GM19397 (cell line): Measurements from ENCODE around the gene CRTAC1.
"Not testable (repeated sequence)": the region's sequence is repeated elsewhere in the genome, so short reads cannot be mapped to it uniquely, and the experiment has no call there.

Experiments used
- ATAC-seq: cut with Tn5 transposase; IDR thresholded peaks from one replicate; pipeline ENCODE4 v1.9.1; 2021; ENCODE audit warnings: mild to moderate bottlenecking, moderate library complexity; ENCODE audit not compliant: unreplicated experiment

Gene CRTAC1

DNA sequence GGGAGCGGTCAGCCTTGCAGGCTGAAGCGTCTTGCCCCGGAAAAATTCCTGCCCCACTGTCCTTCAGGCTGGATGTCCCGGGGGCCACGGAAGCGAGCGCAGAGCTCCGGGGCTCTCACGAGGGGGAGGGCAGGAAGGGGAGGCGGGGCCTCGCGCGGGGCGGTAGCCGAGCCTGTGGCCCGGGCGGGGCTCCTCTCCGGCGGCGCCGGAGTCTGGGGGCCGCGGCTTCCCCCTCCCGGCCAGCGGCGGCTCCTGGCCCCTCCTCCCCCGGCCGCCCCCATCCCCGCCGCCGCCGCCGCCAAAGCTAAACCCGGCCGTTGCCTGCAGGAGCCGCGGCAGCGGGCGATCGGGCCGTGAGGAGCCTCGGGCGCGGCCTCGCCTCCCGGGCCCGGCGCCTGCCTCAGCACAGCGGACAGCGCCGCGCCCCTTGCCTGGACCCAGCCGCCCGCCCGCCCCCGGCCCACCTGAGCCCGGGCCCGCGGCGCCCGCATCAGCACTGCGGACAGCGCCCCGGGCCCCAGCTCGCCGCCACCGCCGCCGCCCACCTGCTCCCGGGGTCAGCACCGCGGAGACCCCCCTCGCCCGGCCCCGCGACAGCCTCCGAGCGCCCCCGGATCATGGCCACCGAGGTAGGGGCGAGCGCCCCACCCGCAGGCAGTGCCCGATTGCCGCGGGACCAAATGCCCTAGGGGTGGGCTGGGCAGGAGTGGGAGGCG is 180.6 kb downstream of the CRTAC1 start, which contains the start of gene GOLGA7B:
Gene GOLGA7B, plus strand, starts transcription at position 157 of the 716 bp plus-strand sequence. Its CDS starts 461 bp downstream, at position 618.
- peak; percentile 73 for ATAC-seq

DNA sequence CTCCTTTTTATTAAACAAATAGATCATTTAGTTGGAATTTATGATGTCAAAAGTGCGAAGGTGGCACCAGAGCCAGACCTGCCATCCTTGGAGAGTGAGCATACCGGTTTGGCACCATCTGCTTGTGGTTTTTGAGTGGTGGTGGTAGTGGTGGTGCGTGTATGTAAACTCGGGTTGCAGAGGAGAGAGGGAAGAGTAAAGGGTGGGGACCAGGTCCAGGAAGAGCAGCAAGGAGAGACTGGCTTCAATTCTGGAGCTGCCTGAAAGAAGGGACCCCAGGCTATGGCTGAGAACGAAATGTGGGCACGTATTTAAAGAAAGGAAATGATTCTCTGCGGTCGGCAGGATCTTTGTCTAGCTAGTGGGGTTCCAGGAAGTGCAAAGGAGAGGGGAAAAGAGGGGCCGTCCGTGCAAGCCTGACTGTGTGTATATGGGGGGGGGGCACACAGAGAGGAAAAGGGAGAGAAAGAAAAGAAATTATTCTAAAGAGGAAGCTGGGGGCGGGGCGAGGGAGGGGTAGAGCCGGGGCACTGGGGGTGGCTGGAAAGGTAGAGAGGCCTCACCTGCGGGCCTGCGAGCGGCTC is 181.2 kb downstream of the CRTAC1 start:
- peak; percentile 27 for ATAC-seq

DNA sequence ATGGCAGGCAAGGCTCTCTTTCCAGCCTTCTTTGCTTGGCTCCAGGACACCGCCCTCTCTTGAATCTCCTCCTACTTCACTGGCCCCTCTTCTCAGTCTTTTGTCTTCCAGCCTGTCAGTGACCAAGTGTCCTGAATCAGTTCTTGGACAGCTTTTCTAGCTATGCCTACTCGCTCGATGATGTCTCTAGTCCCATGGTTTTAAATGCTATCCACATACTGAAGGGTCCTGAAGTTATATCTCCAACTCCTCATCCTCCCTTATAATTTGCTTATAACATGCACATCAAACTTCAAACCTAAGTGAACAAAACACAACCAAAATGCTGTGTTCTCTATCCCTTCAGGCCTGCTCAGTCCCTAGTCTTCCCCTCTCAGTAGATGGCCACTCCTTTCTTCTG is 185.7 kb downstream of the CRTAC1 start:
- ATAC-seq = no peak

DNA sequence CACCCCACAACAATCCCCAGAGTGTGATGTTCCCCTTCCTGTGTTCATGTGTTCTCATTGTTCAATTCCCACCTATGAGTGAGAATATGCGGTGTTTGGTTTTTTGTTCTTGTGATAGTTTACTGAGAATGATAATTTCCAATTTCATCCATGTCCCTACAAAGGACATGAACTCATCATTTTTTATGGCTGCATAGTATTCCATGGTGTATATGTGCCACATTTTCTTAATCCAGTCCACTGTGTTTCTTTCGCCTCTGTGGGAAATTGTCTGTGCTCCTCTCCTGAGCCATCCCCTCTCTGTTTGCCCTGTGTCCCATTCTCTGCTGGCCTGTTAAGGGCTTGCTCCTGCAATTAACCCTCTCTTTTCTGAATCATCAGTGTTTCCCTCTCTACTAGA is 186.4 kb downstream of the CRTAC1 start:
- not testable (repeated sequence) for ATAC-seq

DNA sequence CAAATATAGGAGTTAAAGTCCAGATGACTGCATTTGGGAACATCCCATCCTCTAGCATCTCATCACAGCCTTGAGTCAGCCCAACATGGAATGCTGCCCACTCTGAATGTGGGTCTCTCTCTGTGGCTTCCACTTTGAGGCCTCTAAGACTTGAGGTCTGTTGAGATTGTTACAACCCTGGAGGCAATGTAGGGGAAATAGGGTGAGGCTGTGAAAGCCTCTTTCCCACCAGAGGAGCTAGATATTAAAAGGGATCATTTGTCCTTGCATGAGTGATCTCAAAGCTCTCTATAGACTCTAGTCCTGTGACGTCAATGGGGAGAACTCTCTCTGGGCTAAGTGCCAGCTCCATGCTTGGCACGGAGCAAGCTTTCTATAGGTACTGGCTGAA is 187.1 kb downstream of the CRTAC1 start:
- ATAC-seq = no peak

DNA sequence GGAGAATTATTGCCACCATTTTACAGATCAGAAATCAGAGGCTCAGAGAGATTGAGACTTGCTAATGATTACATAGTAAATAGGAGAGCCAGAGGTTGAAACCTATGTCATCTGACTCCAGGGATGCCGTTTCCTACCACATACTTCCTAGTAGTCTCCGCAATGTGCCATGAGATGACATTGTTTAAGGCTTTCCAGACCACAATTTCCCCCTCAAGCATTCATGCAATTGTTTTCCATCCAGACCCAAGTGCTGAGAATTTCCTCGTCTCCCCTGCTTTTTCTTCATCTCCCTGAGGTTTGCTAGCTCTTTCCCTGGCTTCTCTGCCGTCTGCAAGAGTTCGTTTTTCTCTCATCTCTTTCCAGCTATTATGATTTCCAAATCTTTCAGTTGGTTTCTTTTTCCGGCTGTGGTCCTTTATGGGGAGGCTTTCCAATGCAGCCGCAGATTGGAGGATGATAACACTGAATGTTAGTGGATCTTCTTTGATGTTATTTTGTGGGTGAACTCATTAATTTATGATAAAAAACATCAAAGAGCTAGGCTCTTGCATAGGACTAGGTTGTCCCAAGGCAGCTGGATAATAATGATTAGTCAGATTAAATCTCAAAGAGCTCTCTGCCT is 187.7 kb downstream of the CRTAC1 start:
- no peak for ATAC-seq

DNA sequence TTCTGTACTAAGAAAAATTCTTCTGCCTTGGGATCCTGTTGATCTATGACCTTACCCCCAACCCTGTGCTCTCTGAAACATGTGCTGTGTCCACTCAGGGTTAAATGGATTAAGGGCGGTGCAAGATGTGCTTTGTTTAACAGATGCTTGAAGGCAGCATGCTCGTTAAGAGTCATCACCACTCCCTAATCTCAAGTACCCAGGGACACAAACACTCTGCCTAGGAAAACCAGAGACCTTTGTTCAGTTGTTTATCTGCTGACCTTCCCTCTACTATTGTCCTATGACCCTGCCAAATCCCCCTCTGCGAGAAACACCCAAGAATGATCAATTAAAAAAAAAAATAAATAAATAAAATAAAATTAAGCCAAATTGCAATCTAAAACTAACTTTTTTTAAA is 188.3 kb downstream of the CRTAC1 start:
- ATAC-seq = not testable (repeated sequence)

DNA sequence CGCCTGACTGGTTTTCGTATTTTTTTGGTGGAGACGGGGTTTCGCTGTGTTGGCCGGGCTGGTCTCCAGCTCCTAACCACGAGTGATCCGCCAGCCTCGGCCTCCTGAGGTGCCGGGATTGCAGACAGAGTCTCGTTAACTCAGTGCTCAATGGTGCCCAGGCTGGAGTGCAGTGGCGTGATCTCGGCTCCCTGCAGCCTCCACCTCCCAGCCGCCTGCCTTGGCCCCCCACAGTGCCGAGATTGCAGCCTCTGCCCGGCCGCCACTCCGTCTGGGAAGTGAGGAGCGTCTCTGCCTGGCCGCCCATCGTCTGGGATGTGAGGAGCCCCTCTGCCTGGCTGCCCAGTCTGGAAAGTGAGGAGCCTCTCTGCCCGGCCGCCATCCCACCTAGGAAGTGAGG is 189.3 kb downstream of the CRTAC1 start:
- ATAC-seq = not testable (repeated sequence)

DNA sequence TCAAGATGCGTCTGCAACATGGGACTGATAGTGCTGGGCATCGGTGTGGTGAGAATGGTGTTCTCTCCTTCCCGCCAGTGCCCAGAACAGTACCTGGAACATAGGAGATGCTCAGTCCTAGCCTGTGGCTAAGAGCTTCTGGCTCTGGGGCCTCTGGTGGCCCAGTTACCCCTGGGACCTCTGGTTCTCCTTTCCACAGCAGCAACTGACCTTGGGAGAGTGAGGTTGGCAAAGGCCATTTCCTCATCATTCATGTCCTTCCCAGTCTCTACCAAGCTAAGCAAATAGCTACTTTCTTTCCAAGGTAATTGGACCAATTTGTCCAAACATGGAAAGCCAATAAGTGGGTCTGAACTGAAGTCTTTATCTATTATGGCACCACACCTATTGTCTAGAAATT is 192.3 kb downstream of the CRTAC1 start:
- no peak for ATAC-seq

DNA sequence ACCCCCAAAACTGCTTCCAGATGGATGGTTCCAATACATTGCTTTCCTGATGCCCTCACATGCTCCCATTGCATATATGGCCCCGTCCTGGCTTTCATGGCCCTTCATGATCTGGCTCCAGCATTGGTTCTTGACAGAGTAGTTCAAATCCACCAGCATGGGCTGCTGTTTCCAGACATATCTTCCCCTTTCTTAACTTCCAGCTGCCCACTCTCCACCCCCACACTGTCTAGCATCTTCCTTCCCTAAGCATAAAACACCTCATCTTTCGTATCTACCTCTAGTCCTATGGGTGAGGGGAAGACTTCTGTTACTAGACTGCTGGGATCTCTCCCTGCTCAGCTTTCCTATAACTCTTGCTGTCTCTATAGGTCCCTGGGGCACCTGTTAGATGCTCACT is 194.0 kb downstream of the CRTAC1 start:
- ATAC-seq = no peak

DNA sequence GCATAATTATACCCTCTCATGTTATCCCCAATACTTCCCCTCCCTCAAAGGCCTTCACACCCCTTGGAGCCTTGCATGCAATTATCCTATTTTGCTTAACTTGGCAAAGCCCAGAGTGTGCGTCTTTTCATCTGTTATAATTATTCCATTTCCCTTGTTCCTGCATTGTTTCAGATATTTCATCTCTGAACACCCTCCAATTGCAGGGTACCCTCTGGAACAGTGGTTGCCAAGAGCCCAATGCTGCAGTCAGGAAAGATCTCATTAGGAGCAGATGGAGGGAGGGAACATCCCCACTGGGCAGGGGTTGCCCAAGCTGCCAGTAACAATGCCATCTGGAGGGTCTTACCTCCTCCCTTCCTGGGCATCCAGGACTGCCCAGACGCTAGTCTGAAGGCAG is 199.2 kb downstream of the CRTAC1 start:
- no peak for ATAC-seq

DNA sequence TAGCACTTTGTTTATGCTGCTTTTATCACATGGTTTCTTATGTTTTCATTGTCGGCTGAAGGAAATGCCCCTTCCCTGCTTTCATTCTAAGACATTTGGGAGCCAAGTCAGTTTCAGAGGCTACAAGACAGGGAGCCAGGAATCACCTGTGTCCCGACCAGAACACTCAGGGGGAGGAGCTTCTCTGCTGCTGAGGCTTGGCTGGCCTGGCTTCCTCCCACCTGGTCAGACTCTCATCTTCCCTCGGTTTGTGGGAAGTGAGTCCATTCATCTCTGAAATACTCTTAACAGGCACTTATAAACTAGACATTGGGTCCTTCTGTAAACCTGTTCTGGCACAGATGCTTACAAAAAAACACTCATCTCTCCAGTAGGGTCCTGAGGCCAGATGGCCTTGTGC is 200.4 kb downstream of the CRTAC1 start:
- no peak for ATAC-seq

DNA sequence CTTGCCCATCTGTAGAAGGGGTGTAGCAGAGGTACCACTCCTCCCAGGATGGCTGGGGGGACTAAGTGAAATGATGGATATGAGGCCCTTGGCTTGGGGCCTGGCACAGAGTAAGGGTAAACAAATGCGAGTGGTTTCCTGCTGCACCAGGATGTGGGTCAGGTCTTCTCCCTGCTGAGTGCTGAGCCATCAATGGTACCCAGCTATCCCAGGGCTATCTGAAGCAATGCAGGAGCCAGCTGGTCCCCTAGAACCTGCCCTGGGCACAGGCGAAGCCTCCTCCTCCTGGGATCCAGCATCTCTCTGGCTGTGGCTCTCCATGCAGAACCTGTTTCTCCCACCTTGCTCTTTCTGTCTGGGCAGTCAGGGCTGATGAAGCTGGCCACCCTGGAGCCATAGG is 201.7 kb downstream of the CRTAC1 start:
- no peak for ATAC-seq

DNA sequence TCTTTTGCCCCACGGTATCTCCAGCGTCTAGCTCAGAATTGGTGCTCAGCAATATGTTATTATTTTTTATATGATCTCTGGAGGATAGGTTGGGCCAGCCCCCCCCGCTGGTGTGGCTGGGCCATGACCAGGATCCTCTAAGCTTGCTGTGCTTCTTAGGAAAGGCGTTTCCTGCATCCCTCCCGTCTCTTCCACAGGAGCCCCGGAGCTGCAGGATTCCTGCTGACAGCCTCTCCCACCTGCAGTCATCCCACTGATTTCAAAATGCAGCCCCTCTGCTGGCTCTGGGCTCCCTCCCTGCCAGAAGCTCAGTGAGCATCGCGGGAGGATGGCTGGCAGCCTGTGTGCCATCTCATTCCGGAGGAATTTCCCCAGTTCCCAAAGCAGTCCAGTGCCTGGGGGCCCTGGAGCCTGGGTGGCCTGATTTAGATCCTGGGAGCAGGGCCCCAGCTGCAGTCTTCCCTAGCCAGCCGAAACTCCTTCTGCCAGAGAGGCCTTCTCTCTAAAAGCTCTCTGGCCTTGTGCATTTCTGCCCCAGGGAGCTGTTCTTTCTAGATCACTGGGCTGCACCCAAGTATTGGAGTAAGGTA is 202.6 kb downstream of the CRTAC1 start:
- no peak for ATAC-seq

DNA sequence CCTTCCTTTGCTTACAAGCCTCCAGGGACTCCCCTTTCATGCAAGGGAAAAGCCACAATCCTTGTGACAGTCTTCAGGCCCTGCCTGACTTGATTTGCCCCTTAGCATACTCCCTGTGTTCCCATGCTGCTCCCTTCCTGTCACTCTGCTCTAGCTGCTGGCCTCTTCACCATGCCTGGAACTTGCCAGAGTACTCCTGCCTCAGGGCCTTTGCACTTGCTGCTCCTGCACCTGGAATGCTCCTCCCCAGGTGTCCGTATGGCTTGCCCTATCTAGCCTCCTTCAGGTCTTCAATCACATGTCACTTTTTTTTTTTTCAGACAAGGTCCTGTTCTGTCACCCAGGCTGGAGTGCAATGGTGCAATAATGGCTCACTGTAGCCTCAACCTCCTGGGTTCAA is 203.5 kb downstream of the CRTAC1 start:
- no peak for ATAC-seq

DNA sequence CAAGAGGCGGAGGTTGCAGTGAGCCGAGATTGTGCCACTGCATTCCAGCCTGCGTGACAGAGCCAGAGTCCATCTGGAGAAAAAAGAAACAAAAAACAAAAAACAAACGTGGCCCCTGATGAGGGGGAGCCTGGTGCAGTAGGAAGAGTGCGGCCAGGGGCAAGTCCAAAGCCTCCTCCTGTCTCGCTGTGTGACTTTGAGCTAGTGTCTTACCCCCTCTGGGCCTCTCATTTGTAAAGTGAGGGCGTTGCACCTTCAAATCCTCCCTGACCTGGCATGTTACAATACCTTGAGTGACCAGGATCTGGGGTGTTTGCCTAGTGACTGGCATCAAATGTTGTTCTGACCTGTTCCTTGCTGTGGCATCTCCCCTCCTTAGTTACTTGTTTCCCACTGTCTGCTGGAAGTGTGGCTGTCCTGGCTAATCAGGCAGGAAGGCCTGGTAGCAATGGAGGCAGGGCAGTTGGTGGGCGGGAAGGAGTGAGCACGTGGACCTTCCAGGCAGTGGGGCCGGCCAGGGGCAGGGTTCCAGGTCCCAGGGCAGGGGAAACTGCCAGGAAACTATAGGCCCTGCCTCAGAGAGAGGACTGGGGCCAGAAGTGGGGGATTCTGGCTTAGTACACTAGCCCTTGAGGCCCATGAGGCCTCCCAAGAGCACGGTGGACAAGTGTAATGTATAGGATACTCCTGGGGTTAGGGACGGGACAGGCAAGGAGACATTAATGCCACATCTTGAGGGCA is 205.2 kb downstream of the CRTAC1 start:
- ATAC-seq = no peak

DNA sequence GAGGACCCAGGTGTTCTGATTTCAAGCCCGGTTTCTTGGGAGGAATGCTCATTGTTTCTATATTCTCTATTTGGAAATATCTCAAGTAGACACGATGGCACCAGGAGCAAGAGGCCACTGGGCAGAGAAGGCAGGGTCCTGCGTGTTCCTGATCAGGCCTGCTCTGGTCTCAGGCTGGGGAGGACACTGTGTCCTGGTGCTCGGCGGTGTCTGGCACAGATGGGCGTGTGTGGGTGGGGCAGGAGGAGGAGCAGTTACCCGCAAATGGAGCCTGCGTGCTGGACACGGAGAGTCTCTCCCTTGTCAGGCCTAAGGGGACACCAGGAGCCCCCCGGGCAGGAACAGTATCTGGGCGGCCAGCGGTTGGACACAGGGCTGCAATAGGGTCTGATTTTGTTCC is 206.7 kb downstream of the CRTAC1 start:
- ATAC-seq = no peak

DNA sequence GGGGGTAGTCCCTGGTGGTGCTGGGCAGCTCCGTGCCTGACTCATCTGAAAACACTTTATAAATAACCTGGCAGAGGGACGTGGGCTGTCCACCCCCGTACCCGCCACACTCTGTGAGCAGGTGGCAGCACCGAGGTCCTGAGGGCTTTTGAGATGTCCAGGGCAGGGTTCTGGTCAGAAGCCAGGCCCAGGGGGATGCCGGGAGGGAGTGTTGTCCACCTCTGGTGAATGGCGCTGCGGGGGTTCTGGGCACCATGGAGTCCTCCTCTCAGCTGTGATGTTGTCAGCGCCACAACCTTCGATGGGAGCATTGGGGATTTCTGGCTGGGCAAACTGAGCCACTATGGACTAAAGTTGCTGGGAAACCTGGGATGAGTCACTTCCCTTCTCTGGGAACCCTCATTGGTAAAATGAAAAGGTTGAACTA is 208.1 kb downstream of the CRTAC1 start:
- ATAC-seq = no peak

DNA sequence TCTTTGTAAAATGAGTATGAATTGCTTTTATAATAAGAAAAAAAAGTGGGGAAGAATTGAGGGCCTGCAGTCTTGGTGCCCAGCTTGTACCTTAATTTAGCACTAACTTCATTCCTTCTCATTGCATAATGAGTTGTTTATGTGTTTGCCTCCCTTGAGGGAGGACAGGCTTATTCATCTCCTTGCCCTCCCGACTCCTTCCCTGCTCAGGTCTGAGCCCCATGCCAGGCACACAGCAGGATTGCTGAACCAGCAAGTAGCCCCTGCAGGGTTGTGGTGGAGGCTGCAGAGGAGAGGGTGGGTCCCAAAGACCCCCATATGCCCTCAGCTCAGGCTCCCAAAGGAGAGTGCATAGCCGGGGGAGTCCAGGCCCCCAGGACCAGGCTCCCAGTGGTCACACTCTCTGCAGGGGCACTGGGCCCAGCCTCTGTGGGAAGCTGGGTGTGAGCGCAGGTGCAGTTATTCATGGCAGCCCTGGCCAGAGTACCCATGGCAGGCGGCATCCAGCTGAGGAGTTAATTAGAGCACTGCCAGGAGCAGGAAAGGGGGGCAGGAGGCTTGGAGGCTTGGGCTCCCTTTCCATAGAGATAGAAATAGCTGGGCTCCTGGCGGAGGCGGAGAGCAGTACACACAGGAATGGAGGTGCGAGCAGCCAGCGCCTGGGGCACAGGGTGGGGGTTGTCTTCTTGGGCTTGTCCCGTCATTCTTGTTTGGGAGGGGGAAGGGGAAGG is 208.9 kb downstream of the CRTAC1 start:
- no peak for ATAC-seq

DNA sequence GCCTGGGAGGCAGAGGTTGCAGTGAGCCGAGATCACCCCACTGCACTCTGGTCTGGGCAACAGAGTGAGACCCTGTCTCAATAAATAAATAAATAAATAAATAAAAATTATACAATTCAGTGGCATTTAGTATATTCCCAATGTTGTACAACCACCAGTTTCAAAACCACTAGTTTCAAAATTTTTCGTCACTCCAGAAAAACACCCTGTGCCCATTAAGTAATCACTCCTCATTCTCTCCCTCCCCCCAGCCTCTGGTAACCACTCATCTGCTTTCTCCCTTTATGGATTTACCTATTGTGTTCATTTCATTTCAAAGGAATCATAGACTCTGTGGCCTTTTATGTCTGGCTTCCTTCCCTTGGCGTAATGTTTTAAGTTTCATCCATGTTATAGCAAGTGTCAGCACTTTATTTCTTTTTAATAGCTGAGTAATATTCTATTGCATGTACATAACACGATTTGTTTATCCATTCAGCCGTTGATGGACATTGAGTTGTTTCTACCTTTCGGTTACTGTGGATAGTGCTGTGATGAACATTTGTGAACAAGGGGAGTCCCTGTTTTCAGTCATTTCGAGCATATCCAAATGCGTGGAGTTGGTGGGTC is 210.2 kb downstream of the CRTAC1 start:
- ATAC-seq = no peak
